ENCODE measurements around the gene AMZ1. TPM values are rescaled to one million over a fixed set of nuclear protein-coding genes. Genes with fewer than 3 reads are reported as not detected.

The AMZ1 gene
- total RNA-seq, 2 donors from 2014 or later = 0.62 TPM; not detected in 1

DNA sequence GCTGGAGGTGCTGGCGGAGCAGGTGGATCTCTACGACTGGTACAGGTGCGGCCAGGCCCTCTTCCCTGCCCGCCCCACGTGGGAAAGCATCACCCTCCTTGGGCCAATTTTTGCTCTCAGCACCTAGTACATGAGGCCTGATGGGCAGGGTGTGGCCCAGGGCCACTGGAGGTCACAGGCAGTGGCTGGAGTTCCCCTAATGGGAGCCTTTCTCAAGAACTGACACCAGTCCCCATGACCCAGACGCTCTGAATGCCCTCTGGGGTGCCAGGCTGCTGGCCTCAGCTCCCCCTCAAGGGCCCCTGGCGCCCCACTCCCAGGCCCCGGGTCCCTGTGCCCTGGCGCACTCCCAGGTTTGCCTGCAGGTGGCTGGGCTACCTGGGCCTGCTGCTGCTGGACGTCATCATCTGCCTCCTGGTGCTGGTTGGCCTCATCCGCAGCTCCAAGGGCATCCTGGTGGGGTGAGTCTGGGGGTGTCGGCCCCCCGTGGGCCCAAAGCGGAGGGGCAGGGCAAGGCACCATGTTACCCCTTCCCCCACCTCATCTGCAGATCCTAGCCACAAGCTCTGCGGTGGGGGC is 40.3 kb upstream of the AMZ1 start:
- Histone ChIP-seq H3K36me3 (no peaks in the 10 kb centered on the region), H3K9me3 (no peaks in the 10 kb centered on the region), H3K4me3 (no peak overlapping the region), H3K4me1 (replicated peaks) (no peaks in the 10 kb centered on the region), H3K27ac (no peak overlapping the region), H3K27me3 (replicated peaks; ENCODE audit: insufficient read depth) (no peaks in the 10 kb centered on the region)
- DNase-seq (ENCODE audit: low spot score) = no peak
- intact Hi-C loops (cut with DNase I) = no loop called here
- no peak for TF ChIP-seq POLR2AphosphoS5 (IDR thresholded peaks at IDR 0.05)
- no peak for TF ChIP-seq POLR2A (IDR thresholded peaks at IDR 0.05)
- TF ChIP-seq, protein P1, sequence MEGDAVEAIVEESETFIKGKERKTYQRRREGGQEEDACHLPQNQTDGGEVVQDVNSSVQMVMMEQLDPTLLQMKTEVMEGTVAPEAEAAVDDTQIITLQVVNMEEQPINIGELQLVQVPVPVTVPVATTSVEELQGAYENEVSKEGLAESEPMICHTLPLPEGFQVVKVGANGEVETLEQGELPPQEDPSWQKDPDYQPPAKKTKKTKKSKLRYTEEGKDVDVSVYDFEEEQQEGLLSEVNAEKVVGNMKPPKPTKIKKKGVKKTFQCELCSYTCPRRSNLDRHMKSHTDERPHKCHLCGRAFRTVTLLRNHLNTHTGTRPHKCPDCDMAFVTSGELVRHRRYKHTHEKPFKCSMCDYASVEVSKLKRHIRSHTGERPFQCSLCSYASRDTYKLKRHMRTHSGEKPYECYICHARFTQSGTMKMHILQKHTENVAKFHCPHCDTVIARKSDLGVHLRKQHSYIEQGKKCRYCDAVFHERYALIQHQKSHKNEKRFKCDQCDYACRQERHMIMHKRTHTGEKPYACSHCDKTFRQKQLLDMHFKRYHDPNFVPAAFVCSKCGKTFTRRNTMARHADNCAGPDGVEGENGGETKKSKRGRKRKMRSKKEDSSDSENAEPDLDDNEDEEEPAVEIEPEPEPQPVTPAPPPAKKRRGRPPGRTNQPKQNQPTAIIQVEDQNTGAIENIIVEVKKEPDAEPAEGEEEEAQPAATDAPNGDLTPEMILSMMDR (IDR thresholded peaks at IDR 0.05) = no peak
- 96% methylated on average over 12 of the region's 15 CpGs for WGBS

DNA sequence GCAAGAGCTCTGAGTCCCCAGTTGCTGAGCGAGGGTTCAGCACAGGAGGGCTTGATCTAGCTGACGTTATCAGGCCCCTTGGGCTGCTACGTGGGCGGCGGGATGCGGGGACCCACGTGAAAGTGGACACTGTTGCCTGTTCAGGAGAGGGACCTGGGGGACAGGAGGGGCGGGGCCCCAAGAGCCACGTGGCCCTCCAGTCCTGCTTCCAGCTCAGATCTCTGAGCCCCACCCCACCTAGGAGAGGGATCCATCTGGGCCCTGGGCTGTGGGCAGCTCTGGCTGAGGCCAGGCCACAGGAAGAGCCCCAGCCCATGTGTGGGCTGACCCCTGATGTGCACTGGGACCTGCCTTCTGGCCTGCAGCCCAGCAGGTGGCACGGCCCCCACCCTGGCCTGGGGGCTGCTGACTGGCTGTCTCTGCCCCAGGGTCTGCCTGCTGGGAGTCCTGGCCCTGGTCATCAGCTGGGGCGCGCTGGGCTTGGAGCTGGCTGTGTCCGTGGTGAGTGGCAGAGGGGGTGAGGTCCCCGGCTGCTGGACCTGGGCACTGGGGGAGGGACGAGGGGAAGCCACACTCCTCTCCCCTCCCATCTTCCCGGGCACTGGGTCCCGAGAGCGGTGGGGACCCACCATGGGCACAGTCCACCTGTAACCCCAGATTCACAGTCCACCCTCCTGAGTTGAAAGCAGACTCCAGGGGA is 38.7 kb upstream of the AMZ1 start:
- no peak overlapping the region for H3K4me3 ChIP-seq
- intact Hi-C loops (cut with DNase I) = no loop called here
- no peaks in the 10 kb centered on the region for H3K36me3 ChIP-seq
- no peak for TF ChIP-seq POLR2A (IDR thresholded peaks at IDR 0.05)
- TF ChIP-seq, protein P1 (IDR thresholded peaks at IDR 0.05) = no peak
- TF ChIP-seq POLR2AphosphoS5 (IDR thresholded peaks at IDR 0.05) = no peak
- 86% methylated on average over 16 of the region's 18 CpGs for WGBS
- no peaks in the 10 kb centered on the region for H3K9me3 ChIP-seq
- no peak for DNase-seq (ENCODE audit: low spot score)
- H3K27me3 ChIP-seq (replicated peaks; ENCODE audit: insufficient read depth) = no peaks in the 10 kb centered on the region
- no peaks in the 10 kb centered on the region for H3K4me1 ChIP-seq (replicated peaks)
- H3K27ac ChIP-seq = no peak overlapping the region

DNA sequence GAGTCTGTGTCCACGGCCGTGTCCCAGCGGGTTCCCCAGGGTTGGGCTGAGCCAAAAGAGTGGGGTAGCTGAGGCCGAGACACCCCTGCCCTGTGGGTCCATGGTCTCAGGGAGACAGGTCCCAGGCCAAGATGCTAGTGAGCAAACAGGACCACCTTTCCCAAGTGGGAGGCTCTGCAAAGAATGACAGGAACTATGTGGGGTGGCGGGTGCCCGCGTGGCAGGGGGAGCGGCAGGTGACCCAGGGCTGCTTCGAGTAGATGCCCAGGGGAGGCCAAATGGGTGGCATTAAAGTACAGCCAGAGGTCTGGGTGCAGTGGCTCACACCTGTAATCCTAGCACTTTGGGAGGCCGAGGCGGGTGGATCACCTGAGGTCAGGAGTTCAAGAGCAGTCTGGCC is 38.0 kb upstream of the AMZ1 start:
- Histone ChIP-seq H3K4me1 (replicated peaks) (no peaks in the 10 kb centered on the region), H3K36me3 (no peaks in the 10 kb centered on the region), H3K27me3 (replicated peaks; ENCODE audit: insufficient read depth) (no peaks in the 10 kb centered on the region), H3K4me3 (no peak overlapping the region), H3K27ac (no peak overlapping the region), H3K9me3 (no peaks in the 10 kb centered on the region)
- TF ChIP-seq POLR2AphosphoS5 (IDR thresholded peaks at IDR 0.05) = no peak
- no peak for TF ChIP-seq POLR2A (IDR thresholded peaks at IDR 0.05)
- 93% methylated on average over 11 of the region's 11 CpGs for WGBS
- DNase-seq (ENCODE audit: low spot score) = no peak
- intact Hi-C loops (cut with DNase I) = no loop called here

DNA sequence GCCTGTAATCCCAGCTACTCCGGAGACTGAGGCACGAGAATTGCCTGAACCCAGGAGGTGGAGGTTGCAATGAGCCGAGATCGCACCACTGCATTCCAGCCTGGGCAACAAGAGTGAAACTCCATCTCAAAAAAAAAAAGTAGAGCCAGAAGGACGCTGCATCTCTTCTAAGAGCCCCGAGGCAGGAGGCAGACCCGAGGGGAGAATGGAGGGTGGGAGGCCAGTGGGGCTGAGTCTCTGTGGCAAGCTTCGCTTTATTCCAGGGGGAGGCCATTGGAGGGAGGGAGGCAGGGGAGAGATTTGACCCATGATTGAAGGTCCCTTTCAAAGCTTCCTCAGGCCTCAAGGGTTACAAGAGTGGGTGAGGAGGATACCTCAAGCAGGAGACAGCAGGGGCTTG is 37.6 kb upstream of the AMZ1 start:
- intact Hi-C loops (cut with DNase I) = no loop called here
- Histone ChIP-seq H3K27me3 (replicated peaks; ENCODE audit: insufficient read depth) (no peaks in the 10 kb centered on the region), H3K4me3 (no peak overlapping the region), H3K9me3 (no peaks in the 10 kb centered on the region), H3K4me1 (replicated peaks) (no peaks in the 10 kb centered on the region), H3K27ac (no peak overlapping the region), H3K36me3 (no peaks in the 10 kb centered on the region)
- TF ChIP-seq, protein P1 (IDR thresholded peaks at IDR 0.05) = no peak
- no peak for TF ChIP-seq POLR2A (IDR thresholded peaks at IDR 0.05)
- TF ChIP-seq POLR2AphosphoS5 (IDR thresholded peaks at IDR 0.05) = no peak
- no peak for DNase-seq (ENCODE audit: low spot score)
- 63% methylated on average over 8 of the region's 8 CpGs for WGBS

DNA sequence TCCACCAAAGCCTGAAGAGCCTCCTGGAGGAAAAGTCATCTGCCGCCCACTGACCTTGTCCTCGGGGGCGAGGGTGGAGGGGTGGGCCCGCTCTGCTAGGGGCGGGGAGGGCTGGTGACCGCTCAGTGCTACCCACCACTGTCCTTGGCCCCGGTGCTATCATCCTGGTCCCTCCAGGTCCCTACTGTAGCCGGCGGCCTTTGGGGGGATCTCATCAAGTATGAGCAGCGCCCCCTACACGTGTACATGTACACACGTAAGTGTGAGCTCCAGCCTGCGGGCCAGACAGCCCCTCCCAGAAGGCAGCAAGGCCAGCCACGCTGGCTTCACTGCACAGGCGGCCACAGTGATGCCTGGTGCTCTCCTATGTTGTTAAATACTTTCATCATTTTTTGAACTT is 36.7 kb upstream of the AMZ1 start:
- intact Hi-C loops (cut with DNase I) = no loop called here

More for the DNA sequence above, 36.7 kb upstream of the AMZ1 start:
- H3K27me3 ChIP-seq (replicated peaks; ENCODE audit: insufficient read depth) = no peaks in the 10 kb centered on the region
- TF ChIP-seq, protein P1 (IDR thresholded peaks at IDR 0.05) = no peak
- TF ChIP-seq POLR2A (IDR thresholded peaks at IDR 0.05) = no peak
- no peak for TF ChIP-seq POLR2AphosphoS5 (IDR thresholded peaks at IDR 0.05)
- H3K4me1 ChIP-seq (replicated peaks) = no peaks in the 10 kb centered on the region
- DNase-seq (ENCODE audit: low spot score) = no peak
- H3K27ac ChIP-seq = no peak overlapping the region
- WGBS = 74% methylated on average over 15 of the region's 15 CpGs
- no peak overlapping the region for H3K4me3 ChIP-seq
- H3K36me3 ChIP-seq = no peaks in the 10 kb centered on the region
- no peaks in the 10 kb centered on the region for H3K9me3 ChIP-seq

Data from prostate gland (tissue), 2 donors.